Skeletal muscle satellite cell (primary cell): ENCODE results near the gene NDUFA11.
"Not testable (repeated sequence)": the region's sequence is repeated elsewhere in the genome, so short reads cannot be mapped to it uniquely, and the experiment has no call there.

ENCODE experiments used
- H3K27me3 ChIP-seq: 2 replicates; pipeline ENCODE4 v1.7.0; 2013; ENCODE audit warnings: low read length; ENCODE audit not compliant: control insufficient read depth, insufficient read depth
- H3K36me3 ChIP-seq: 2 replicates; pipeline ENCODE4 v1.7.0; 2013; ENCODE audit warnings: mild to moderate bottlenecking, control low read depth, low read length; ENCODE audit not compliant: insufficient read depth
- H3K4me1 ChIP-seq: 2 replicates; pipeline ENCODE4 v1.7.0; 2013; ENCODE audit warnings: low read length; ENCODE audit not compliant: control insufficient read depth, insufficient read depth
- H3K4me2 ChIP-seq: 2 replicates; pipeline ENCODE4 v1.7.0; 2013; ENCODE audit warnings: mild to moderate bottlenecking, low read length
- H3K4me3 ChIP-seq: 2 replicates; pipeline ENCODE4 v1.7.0; 2013; ENCODE audit warnings: low read length
- H3K9ac ChIP-seq: 2 replicates; pipeline ENCODE4 v1.7.0; 2013; ENCODE audit warnings: mild to moderate bottlenecking, low read depth, low read length, moderate library complexity
- H3K9me3 ChIP-seq: replicated peaks from 2 replicates; pipeline ENCODE4 v1.7.0; 2013; ENCODE audit warnings: mild to moderate bottlenecking, control low read depth, low read length

Gene NDUFA11

GRCh38 chr19:5892772-5893275 lies 10.8 kb downstream of the NDUFA11 start:
- H3K9ac ChIP-seq, result no peak overlapping the region
- H3K9me3 ChIP-seq, result no peaks in the 10 kb centered on the region
- peaks cover 28% of the 10 kb centered on the region for H3K27me3 ChIP-seq
- peaks cover 20% of the 10 kb centered on the region for H3K36me3 ChIP-seq
- no peak overlapping the region for H3K4me3 ChIP-seq
- no peak overlapping the region for H3K4me2 ChIP-seq
- H3K4me1 ChIP-seq, result no peaks in the 10 kb centered on the region

GRCh38 chr19:5891938-5892771 lies 11.4 kb downstream of the NDUFA11 start:
- Histone ChIP-seq H3K4me1 (no peaks in the 10 kb centered on the region), H3K4me2 (no peak overlapping the region), H3K36me3 (peaks cover 20% of the 10 kb centered on the region), H3K4me3 (no peak overlapping the region), H3K9me3 (no peaks in the 10 kb centered on the region), H3K9ac (no peak overlapping the region), H3K27me3 (peaks cover 30% of the 10 kb centered on the region)

GRCh38 chr19:5891572-5891937 lies 12.0 kb downstream of the NDUFA11 start:
- Histone ChIP-seq H3K27me3 (peaks cover 35% of the 10 kb centered on the region), H3K36me3 (peaks cover 17% of the 10 kb centered on the region), H3K9me3 (no peaks in the 10 kb centered on the region), H3K4me1 (no peaks in the 10 kb centered on the region), H3K9ac (no peak overlapping the region), H3K4me3 (no peak overlapping the region), H3K4me2 (no peak overlapping the region)

GRCh38 chr19:5890099-5890498 lies 13.5 kb downstream of the NDUFA11 start:
- Histone ChIP-seq H3K4me3 (no peak overlapping the region), H3K36me3 (peaks cover 5% of the 10 kb centered on the region), H3K9me3 (no peaks in the 10 kb centered on the region), H3K9ac (no peak overlapping the region), H3K4me2 (no peak overlapping the region), H3K27me3 (peaks cover 43% of the 10 kb centered on the region), H3K4me1 (no peaks in the 10 kb centered on the region)

- Histone ChIP-seq H3K9ac (no peak overlapping the region), H3K4me1 (no peaks in the 10 kb centered on the region), H3K4me3 (no peak overlapping the region), H3K9me3 (no peaks in the 10 kb centered on the region), H3K27me3 (peaks cover 43% of the 10 kb centered on the region), H3K36me3 (peaks cover 1% of the 10 kb centered on the region), H3K4me2 (no peak overlapping the region)
These were observed 14.2 kb downstream of the NDUFA11 start for GRCh38 chr19:5889288-5889971.

- H3K4me3 ChIP-seq, H3K9me3 ChIP-seq, H3K36me3 ChIP-seq, H3K4me1 ChIP-seq, H3K9ac ChIP-seq, H3K4me2 ChIP-seq: not testable (repeated sequence)
- peaks cover 48% of the 10 kb centered on the region for H3K27me3 ChIP-seq
These were observed 19.4 kb downstream of the NDUFA11 start for GRCh38 chr19:5884065-5884811.

- not testable (repeated sequence) for H3K4me2 ChIP-seq, H3K4me1 ChIP-seq, H3K36me3 ChIP-seq, H3K9me3 ChIP-seq, H3K4me3 ChIP-seq, H3K9ac ChIP-seq
- peaks cover 52% of the 10 kb centered on the region for H3K27me3 ChIP-seq
These were observed 20.3 kb downstream of the NDUFA11 start for GRCh38 chr19:5883157-5883873.

GRCh38 chr19:5882421-5882968 lies 21.1 kb downstream of the NDUFA11 start:
- Histone ChIP-seq H3K36me3 (no peaks in the 10 kb centered on the region), H3K4me3 (no peak overlapping the region), H3K9me3 (no peaks in the 10 kb centered on the region), H3K4me1 (no peaks in the 10 kb centered on the region), H3K4me2 (no peak overlapping the region), H3K27me3 (peaks cover 56% of the 10 kb centered on the region), H3K9ac (no peak overlapping the region)

- H3K4me3 ChIP-seq, result no peak overlapping the region
- no peaks in the 10 kb centered on the region for H3K36me3 ChIP-seq
- no peaks in the 10 kb centered on the region for H3K4me1 ChIP-seq
- H3K27me3 ChIP-seq, result peaks cover 51% of the 10 kb centered on the region
- H3K9me3 ChIP-seq, result no peaks in the 10 kb centered on the region
- H3K9ac ChIP-seq, result no peak overlapping the region
- H3K4me2 ChIP-seq, result no peak overlapping the region
These were observed 21.9 kb downstream of the NDUFA11 start for GRCh38 chr19:5881543-5882299.

GRCh38 chr19:5880604-5881078 lies 22.9 kb downstream of the NDUFA11 start:
- H3K4me2 ChIP-seq, result no peak overlapping the region
- H3K9me3 ChIP-seq, result no peaks in the 10 kb centered on the region
- no peaks in the 10 kb centered on the region for H3K36me3 ChIP-seq
- H3K4me3 ChIP-seq, result no peak overlapping the region
- peaks cover 48% of the 10 kb centered on the region for H3K27me3 ChIP-seq
- no peak overlapping the region for H3K9ac ChIP-seq
- no peaks in the 10 kb centered on the region for H3K4me1 ChIP-seq
